Left ventricle myocardium inferior (tissue), 1 donor: ENCODE results near the gene OR2AG1. TPM values are rescaled to one million over a fixed set of nuclear protein-coding genes. Genes with fewer than 3 reads are reported as not detected.
"Not testable (repeated sequence)": the region's sequence is repeated elsewhere in the genome, so short reads cannot be mapped to it uniquely, and the experiment has no call there.

Experiments used
- DNase-seq: peaks from one replicate; pipeline ENCODE4 v3.0.0-alpha.2; 2020
- H3K27ac ChIP-seq: fragments of 200-600 bp; replicated peaks from 2 replicates; pipeline ENCODE4 v1.8.0; 2021
- H3K27me3 ChIP-seq: fragments of 200-600 bp; 2 replicates; pipeline ENCODE4 v1.8.0; 2021; ENCODE audit warnings: low read depth
- H3K36me3 ChIP-seq: fragments of 200-600 bp; 2 replicates; pipeline ENCODE4 v1.8.0; 2021
- H3K4me1 ChIP-seq: fragments of 200-600 bp; 2 replicates; pipeline ENCODE4 v1.8.0; 2021
- H3K4me3 ChIP-seq: fragments of 200-600 bp; 2 replicates; pipeline ENCODE4 v1.8.0; 2021; ENCODE audit warnings: mild to moderate bottlenecking, moderate library complexity
- H3K9me3 ChIP-seq: fragments of 200-600 bp; replicated peaks from 2 replicates; pipeline ENCODE4 v1.8.0; 2021
- CTCF ChIP-seq: fragments of 200-600 bp; IDR thresholded peaks from 2 replicates; pipeline ENCODE4 v1.8.0; 2021; ENCODE audit warnings: antibody characterized with exemption, mild to moderate bottlenecking, borderline replicate concordance
- intact Hi-C: fragments of 100-400 bp; cut with micrococcal nuclease; formaldehyde crosslinking; loops from one replicate; pipeline ENCODE4 v1.11.0; 2022
- total RNA-seq: library from RNA; stranded (reverse); fragmentation: NEBNext Ultra II Directional; extraction: Animal tissue kit (Norgen Biotek cat#: 25700); gene quantifications from one replicate; pipeline ENCODE4 v1.2.1, GENCODE V29; 2021
- donor health status: DM: no; HTN: yes; CAD: no; lungs with severe emphysema.

The OR2AG1 gene
- total RNA-seq, 1 donor from 2014 or later: not detected

- no peak for DNase-seq
- Histone ChIP-seq H3K36me3 (no peaks in the 10 kb centered on the region), H3K27me3 (no peaks in the 10 kb centered on the region), H3K4me3 (no peak overlapping the region), H3K27ac (no peak overlapping the region), H3K9me3 (no peaks in the 10 kb centered on the region), H3K4me1 (no peaks in the 10 kb centered on the region)
- intact Hi-C loops: no loop called here
- TF ChIP-seq CTCF: no peak
Measured at GRCh38 chr11:6794639-6795038, 11.8 kb downstream of the OR2AG1 start.

- no peak within 1 kb of the TSS for H3K27ac ChIP-seq
Measured at GRCh38 chr11:6799402-6799801, 16.6 kb downstream of the OR2AG1 start, which contains the start of gene OR6A2. Gene OR6A2, minus strand, starts transcription at chr11:6799689. Its CDS starts 3,981 bp downstream, at chr11:6795708.

GRCh38 chr11:6801075-6801474 is 18.3 kb downstream of the OR2AG1 start:
- DNase-seq, H3K27ac ChIP-seq, H3K4me3 ChIP-seq, H3K36me3 ChIP-seq, H3K4me1 ChIP-seq, H3K27me3 ChIP-seq, intact Hi-C loops: not testable (repeated sequence)
- H3K9me3 ChIP-seq: peaks cover 12% of the 10 kb centered on the region

More at GRCh38 chr11:6799402-6799801, 16.6 kb downstream of the OR2AG1 start, which contains the start of gene OR6A2:
- H3K4me1 ChIP-seq: no peaks in the 10 kb centered on the region
- intact Hi-C loops: no loop called here
- no peaks in the 10 kb centered on the region for H3K36me3 ChIP-seq
- no peak for TF ChIP-seq CTCF
- no peaks in the 10 kb centered on the region for H3K27me3 ChIP-seq
- H3K4me3 ChIP-seq: no peak within 1 kb of the TSS
- no peak for DNase-seq
- H3K9me3 ChIP-seq: peaks cover 12% of the 10 kb centered on the region

- Histone ChIP-seq H3K9me3 (no peaks in the 10 kb centered on the region), H3K27me3 (peaks cover 21% of the 10 kb centered on the region), H3K27ac (no peak overlapping the region), H3K4me1 (no peaks in the 10 kb centered on the region), H3K36me3 (no peaks in the 10 kb centered on the region), H3K4me3 (no peak overlapping the region)
- DNase-seq: no peak
- peak; percentile 91 for TF ChIP-seq CTCF
- intact Hi-C loops: no loop called here
Measured at GRCh38 chr11:6812390-6813005, 29.7 kb downstream of the OR2AG1 start.

- Histone ChIP-seq H3K27ac (no peak overlapping the region), H3K9me3 (no peaks in the 10 kb centered on the region), H3K27me3 (peaks cover 21% of the 10 kb centered on the region), H3K4me3 (no peak overlapping the region), H3K36me3 (no peaks in the 10 kb centered on the region), H3K4me1 (no peaks in the 10 kb centered on the region)
- TF ChIP-seq CTCF: no peak
- intact Hi-C loops: no loop called here
- no peak for DNase-seq
Measured at GRCh38 chr11:6813656-6814055, 30.8 kb downstream of the OR2AG1 start.

- TF ChIP-seq CTCF: no peak
- intact Hi-C loops: no loop called here
- no peak overlapping the region for H3K27ac ChIP-seq
Measured at GRCh38 chr11:6817694-6818093, 34.9 kb downstream of the OR2AG1 start.

More at GRCh38 chr11:6817694-6818093, 34.9 kb downstream of the OR2AG1 start:
- Histone ChIP-seq H3K36me3 (no peaks in the 10 kb centered on the region), H3K9me3 (peaks cover 16% of the 10 kb centered on the region), H3K4me3 (no peak overlapping the region), H3K27me3 (peaks cover 8% of the 10 kb centered on the region), H3K4me1 (no peaks in the 10 kb centered on the region)
- DNase-seq: no peak
